Activated CD4-positive, alpha-beta T cell treated with anti-CD3 and anti-CD28 coated beads, Interleukin-2, amount 50 U/mL, for 24 hours (primary cell): ENCODE results near the gene NRROS.

Experiments
- DNase-seq, 2 donors: peaks; one replicate each; pipeline ENCODE4 v3.0.0-alpha.2; 2020; ENCODE audit warnings: low read depth in 1 of 2, low spot score in 1 of 2

The NRROS gene

DNA sequence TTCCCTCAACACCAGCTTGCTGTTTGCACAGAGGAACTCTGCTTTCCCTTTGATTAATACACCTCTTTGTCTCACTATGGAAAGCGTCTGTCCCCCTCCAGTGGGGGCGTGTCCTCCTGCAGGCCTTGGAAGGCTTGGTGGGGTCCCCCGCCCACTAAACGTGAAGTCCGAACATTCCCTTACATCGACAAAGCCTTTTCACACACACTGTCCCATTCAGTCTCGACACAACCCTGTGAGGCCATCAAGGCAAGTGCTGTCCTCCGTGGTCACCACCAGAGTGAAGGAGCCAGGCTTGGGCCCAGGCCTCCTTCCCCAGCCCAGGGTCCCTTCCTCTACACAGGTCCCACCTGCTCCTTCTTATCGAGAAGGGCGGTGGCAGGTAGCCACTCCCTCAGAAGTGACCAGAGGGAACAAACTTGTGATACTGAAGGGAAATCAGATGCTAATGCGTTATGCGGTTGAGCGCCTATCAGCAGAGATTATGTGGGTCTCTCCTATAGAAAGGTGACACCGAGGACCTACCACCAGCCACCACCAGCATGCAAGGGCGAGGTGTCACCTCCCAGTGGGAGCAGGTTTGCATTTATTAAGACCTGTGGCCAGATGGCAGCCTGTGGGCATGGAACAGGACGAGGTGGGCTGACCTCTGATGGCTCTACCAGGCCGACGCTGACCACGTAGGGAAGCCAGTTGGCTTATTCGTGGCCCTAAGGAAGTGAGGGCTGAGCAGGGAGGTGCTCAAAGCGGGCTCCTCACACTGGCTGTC lies 6.6 kb downstream of the NRROS start:
- no peak for DNase-seq

DNA sequence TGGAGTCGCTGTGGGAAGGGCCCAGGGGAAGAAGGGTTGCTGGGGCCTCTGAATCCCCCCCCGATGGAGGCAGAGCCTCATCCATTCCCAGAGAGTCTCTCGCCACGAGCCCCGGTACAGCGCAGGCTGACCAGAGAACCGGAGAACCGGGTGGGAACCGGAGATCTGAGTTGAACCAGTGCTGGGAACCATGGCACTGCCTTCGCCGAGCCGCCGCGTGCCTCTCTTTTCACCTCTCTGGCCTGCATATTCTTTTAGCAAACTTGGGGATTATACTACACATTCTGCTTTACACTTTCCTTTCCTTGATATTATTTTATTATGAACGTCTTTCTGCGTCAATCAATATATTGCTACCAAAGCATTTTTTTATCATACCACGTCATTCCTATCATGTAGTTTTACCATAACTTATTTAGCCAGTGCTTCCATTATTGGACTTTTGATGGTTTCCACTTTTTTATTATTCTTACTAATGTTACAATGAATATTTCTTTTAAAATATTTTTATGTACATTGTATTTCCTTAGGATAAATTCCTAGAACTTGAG lies 7.2 kb downstream of the NRROS start:
- no peak for DNase-seq

DNA sequence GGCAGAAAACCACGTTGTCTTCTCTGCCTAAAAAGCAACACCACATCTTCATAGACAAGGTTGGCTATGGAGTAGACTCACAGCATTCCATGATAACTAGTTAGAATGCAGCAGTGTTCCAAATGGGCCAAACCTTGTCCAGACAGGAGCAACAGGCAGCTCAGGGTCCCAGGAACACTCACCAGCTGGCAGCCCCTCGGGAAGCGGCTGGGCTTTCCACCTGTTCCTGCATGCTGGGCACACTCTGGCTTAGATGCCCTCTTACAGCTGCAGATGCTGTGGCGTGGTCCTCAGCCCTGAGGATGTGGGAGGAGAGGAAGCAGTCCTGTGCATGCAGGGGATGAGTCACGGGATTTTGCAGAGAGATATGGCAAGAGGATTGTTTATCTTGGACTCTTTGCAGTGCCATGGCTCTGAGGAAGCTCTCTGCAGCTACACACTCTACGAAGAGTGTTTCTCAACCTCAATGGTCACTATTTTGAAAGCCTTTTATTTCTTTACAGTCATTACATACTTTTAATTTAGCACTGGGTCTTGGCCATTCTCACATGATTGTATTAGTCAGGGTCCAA lies 11.3 kb downstream of the NRROS start:
- DNase-seq, result no peak

DNA sequence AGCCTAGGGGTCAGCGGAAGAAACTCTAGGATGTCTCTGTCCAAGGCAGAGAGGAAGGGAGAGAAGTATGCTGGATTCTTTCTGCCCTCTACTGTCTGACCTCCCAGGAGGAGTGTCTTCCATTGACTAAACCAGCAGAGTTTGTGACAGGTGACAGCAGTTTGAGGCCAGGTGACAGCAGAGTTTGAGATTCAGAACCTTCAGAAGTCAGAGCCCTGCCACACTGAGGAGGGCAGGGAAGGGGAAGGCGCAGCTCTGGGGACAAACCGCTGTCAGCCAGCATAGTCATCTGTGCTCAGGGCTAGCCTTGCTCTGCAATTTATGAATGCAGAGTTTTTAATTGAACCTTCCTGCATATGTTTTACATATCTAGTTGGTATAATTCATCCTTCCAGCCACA lies 12.3 kb downstream of the NRROS start:
- DNase-seq, result no peak

DNA sequence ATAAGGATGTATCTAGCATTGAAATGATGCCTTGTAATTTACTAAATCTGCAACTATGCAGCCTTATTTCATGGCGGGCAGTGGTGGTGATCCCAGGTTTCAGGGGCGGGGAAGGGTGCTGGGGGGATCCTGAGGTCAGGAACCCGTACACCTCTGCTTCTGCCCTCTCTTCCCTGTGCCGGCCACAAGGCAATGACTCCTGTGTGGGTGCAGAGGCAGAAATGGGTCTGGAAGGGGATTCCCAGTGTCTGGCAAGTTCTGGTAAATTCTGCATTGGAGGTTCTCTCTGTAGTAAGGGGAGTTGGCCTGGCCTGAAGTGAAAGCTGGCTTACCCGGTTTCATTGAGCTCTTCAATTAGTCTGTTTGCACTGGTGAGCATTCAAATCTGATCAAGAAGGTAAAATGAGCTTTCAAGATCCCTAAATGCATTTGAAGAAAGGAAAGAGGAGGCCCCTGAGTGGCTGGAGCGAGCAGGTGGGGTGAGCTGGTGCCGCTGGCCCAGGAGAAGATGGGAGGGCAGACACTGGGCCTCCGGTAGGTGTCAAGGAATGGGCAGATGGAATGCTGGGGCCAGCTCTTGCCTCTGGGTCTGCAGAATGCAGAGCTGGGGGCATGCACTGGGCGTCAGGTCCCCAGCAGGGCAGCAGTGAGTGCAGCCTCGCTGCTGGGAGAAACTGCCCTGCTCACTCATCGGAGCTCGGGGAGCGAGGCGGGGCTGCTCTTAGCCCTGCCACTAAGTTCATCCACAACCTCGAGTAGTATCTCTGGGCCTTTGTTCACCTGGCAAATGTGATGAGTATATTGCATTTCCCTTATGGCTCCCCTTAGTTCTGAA lies 13.7 kb downstream of the NRROS start:
- DNase-seq, result no peak

DNA sequence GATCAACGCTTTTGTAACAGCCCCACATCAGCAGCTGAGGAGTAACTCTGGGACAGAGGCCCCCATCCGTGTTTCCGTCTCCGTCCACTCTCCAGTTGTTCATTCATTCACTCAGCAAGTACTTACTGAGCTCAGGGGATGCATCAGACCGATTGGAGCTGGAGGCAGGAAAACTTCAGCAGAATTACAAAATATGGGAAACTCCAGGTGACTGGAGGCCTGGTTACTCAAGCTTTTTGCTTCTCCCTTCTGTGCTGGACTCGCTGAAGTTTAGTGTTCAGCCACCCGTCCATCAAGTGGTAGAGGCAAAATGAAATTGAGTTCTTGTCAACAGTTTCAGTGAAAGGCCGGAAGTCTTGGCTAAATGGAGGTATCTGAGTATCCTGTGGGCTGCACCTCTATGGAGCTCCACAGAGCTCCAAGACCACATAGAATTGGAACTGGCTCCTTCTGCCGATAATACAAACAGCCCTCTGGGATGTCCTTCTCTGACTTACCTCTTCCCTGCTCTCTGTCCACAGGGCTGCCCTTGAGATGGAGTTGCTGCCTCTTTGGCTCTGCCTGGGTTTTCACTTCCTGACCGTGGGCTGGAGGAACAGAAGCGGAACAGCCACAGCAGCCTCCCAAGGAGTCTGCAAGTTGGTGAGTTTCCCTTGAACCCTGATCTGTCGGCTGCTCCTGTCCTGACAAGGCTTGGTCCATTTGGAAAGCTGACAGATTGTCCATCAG lies 14.7 kb downstream of the NRROS start:
- DNase-seq, result no peak

DNA sequence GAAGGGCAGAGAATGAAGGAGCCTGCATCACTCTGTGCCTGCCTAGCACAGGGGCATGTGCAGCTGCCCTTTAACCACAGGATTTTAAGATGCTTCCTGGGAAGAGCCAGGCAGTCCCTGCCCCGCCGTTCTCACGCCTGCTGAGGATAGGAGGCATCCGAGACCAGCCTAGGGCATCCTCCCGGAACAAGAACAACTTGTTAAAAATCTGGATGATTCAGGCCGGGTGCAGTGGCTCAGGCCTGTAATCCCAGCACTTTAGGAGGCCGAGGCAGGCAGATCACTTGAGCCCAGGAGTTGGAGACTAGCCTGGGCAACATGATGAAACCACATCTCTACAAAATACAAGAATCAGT lies 15.2 kb downstream of the NRROS start:
- DNase-seq, result no peak

DNA sequence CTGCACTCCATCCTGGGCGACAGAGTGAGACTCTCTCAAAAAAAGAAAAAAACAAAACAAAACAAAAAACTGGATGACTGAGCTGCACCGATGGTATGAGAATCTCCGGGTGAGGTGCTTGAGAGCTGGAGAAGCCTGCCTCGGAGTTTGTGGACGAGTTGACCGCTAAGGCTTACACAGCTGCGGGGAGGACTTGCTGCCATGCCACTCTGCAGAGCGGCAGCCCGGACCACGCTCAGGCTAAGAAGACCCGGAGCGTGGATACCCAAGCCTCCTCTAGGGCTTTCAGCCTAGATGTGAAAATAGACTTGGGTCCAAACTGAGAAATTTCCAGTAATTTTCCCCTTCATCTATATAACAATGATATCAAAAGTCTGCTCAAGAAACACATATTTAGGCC lies 16.0 kb downstream of the NRROS start:
- no peak for DNase-seq

DNA sequence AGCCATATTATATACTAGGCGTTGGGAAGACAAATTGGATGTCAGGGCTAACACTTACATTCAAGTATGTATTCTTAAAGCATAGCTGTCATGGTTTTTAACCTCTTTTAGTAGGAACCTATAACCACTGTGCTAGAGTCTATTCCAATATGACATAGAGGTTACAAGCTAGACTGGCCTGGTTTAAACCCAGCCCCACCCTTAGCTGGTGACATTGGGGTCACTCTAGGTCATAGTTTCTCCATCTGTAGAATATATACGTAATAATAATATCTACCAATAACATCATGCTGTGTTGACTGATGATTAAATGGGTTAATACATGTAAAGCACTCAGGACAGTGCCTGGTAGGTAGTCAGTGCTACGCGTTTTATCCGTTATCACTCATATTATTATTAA lies 16.7 kb downstream of the NRROS start:
- no peak for DNase-seq

DNA sequence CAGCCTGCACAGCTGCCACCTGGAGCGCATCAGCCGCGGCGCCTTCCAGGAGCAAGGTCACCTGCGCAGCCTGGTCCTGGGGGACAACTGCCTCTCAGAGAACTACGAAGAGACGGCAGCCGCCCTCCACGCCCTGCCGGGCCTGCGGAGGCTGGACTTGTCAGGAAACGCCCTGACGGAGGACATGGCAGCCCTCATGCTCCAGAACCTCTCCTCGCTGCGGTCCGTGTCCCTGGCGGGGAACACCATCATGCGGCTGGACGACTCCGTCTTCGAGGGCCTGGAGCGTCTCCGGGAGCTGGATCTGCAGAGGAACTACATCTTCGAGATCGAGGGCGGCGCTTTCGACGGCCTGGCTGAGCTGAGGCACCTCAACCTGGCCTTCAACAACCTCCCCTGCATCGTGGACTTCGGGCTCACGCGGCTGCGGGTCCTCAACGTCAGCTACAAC lies 20.4 kb downstream of the NRROS start:
- DNase-seq, result no peak

DNA sequence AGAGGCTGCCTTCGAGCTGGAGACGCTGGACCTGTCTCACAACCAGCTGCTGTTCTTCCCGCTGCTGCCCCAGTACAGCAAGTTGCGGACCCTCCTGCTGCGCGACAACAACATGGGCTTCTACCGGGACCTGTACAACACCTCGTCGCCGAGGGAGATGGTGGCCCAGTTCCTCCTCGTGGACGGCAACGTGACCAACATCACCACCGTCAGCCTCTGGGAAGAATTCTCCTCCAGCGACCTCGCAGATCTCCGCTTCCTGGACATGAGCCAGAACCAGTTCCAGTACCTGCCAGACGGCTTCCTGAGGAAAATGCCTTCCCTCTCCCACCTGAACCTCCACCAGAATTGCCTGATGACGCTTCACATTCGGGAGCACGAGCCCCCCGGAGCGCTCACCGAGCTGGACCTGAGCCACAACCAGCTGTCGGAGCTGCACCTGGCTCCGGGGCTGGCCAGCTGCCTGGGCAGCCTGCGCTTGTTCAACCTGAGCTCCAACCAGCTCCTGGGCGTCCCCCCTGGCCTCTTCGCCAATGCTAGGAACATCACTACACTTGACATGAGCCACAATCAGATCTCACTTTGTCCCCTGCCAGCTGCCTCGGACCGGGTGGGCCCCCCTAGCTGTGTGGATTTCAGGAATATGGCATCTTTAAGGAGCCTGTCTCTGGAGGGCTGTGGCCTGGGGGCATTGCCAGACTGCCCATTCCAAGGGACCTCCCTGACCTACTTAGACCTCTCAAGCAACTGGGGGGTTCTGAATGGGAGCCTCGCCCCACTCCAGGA lies 21.1 kb downstream of the NRROS start:
- DNase-seq, result no peak

DNA sequence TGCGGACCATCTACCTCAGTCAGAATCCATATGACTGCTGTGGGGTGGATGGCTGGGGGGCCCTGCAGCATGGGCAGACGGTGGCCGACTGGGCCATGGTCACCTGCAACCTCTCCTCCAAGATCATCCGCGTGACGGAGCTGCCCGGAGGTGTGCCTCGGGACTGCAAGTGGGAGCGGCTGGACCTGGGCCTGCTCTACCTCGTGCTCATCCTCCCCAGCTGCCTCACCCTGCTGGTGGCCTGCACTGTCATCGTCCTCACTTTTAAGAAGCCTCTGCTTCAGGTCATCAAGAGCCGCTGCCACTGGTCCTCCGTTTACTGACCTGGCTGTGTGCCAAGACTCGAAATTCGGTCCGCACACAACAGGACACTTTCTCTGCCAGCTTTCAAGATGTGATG lies 21.9 kb downstream of the NRROS start:
- DNase-seq, result no peak

DNA sequence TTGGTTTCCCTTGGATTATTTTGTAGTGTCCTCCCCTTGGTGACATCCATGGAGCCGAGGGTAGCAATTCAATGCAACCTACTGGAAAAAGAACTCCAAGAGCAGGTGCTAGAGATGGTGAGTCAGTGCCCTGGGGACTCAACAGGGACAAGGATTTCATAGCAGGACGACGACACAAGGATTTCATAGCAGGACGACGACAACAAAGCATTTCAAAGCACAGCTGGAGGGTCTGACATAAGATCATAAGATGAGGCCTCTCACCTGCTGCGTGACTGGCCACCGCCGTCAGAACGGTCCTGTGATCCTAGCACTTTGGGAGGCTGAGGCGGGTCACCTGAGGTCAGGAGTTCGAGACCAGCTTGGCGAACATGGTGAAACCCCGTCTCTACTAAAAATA lies 22.5 kb downstream of the NRROS start:
- no peak for DNase-seq

DNA sequence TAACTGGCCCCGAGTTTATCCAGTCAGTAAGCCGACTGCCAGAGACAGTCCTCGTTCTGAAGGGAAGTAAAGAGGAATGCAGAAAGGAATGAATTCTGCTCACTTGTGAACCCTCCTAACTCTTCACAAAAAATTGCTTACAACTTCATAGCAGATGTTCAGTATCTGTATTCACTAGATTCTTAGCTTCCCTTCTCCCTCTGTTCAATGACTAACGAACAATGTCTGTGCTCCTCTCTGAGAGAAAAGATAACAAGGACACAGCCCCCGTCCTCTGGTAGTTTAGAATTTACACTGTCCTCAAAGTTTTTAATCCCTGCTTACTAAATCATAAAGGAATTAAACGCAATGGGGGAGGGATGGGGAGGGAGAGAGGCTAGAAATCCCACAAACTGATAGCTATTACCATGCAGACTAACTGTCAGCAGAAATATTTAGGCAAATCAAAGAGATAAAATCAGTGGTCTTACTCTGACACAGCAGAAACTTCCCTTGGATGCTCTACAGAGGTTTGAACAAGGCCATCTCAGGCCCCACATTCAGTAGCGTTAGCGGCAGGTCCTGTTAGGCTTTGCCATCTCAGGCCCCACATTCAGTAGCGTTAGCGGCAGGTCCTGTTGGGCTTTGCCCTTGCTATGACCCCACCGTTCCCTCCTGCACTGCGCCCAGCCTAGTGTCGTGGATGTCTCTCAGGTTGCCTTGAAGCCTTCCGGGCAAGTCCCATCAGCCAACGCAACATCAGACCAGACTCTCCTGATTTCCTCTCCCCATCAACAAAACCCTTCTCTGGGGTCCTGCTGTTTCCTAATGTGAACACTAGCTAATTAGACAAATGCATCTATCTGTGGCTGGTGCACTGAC lies 23.4 kb downstream of the NRROS start:
- no peak for DNase-seq

DNA sequence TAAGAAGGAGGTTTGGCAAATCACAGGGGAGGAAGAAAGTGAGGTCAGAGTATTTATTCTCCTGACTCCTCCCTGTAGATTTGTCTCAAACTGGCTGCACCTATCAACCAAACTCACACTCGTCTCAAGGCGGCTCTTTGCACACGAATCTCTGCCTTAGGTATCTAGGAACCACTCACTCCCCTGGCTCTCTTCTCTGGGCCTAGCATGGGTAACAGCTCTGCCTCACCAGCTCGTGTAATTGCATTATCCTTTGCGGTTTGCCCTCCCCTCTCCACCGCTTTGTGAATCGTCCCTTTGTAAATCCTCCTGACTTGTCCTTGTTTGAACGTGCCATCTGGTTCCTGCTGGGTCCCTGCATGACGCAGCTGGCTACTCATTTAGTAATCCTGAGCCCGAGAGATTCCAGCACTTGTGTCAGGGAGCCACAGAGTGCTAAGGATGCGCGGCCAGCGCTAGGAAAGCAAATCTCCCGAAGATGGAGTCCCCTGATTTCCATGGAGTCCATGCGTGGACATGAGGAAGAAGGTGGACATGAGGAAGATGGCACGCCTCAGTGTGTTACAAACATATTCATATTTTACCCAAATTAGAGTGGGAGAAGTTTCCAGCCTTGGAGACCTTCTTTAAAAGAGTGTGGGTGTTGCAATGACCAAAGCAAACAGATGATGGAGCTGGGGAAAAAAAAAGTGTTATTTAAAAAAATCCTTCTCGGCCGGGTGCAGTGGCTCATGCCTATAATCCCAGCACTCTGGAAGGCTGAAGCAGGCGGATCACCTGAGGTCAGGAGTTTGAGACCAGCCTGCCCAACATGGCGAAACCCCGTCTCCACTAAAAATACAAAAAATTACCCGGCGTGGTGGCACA lies 26.7 kb downstream of the NRROS start:
- DNase-seq, result no peak

DNA sequence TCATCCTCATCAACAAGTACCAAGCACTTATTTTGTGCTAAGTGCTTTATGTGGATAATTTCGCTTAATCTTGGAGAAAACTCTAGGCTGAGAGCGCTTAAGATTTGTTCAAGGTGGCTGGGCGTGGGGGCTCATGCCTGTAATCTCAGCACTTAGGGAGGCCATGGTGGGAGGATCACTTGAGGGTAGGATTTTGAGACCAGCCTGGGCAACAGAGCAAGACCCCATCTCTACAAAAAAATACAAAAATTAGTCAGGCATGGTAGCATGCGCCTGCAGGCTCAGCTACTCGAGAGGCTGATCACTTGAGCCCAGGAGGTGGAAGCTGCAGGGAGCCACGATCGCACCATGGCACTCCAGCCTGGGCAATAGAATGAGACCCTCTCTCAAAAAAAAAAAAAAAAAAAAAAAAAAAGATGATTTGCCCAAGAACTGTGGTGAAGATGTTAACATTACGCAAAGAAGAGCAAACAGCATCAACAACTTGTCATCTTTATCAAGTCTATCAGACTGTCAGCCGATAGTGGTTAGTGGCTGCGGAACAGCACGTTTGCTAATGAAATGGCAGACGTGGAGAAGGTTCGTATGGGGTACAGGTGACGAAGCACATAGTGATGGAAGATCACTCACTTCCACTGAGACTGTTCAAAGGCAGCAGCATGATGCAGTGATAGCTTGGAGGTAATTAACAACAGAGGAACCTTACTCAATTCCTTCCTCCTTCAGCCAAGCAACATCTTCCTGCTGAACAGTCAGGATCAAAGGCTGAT lies 27.7 kb downstream of the NRROS start:
- DNase-seq, result no peak

DNA sequence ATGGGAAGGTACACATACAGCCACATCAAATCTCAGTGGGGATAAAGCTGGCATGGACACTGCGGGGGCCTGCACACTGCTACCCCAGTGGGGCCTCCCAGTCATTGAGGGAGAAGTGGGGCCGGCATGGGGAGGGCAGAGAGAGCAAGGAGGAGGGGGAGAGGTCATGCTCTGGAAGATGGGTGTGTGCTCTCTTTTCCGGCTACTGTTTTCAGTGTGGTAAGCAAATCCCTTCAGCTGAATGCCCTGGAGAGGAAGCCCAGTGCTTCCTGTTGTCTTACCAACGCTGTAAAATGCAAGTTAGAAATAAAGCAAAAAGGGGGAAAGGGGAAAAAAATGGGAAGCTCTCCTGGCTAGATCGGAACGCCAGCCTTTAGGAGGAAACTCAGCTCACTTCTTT lies 30.8 kb downstream of the NRROS start:
- DNase-seq, result no peak

DNA sequence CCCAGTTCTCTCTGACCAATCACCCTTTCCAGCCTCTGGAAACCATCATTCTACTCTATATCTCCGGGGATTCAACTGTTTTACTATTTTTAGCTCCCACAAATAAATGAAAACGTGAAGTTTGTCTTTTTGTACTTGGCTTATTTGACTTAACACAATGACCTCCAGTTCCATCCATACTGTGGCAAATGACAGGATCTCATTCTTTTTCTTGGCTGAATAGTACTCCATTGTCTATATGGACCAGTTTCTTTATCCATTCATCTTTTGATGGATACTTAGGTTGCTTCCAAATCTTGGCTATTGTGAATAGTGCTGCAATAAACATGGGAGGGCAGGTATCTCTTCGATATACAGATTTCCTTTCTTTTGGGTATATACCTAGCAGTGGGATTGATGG lies 34.1 kb downstream of the NRROS start:
- no peak for DNase-seq
